ENCODE measurements around the gene CACNA1H. TPM values are rescaled to one million over a fixed set of nuclear protein-coding genes. Genes with fewer than 3 reads are reported as not detected.

Gene CACNA1H
- total and polyA plus RNA-seq, 12 donors, result 1.7 to 8.7 (median 2.5) TPM

- peaks cover 0 to 4% (median 0%) of the 10 kb centered on the region in 11 donors for H3K9me3 ChIP-seq
- no peaks in the 10 kb centered on the region for H3K4me1 ChIP-seq
- H3K36me3 ChIP-seq, result no peaks in the 10 kb centered on the region
- peaks cover 0 to 48% (median 30%) of the 10 kb centered on the region in 7 donors for H3K27me3 ChIP-seq
- TF ChIP-seq CTCF (IDR thresholded peaks at IDR 0.05), result no peak
- WGBS, 2 donors, result 71 to 76% methylated on average over 19 of the region's 19 CpGs
- no peak overlapping the region for H3K4me3 ChIP-seq
- no peak for DNase-seq
- ATAC-seq, result no peak
- no peak overlapping the region for H3K27ac ChIP-seq
- intact Hi-C loops (cut with DNase I), result no loop called here
Measured at GRCh38 chr16:1142911-1143310, 10.0 kb upstream of the CACNA1H start.

DNA sequence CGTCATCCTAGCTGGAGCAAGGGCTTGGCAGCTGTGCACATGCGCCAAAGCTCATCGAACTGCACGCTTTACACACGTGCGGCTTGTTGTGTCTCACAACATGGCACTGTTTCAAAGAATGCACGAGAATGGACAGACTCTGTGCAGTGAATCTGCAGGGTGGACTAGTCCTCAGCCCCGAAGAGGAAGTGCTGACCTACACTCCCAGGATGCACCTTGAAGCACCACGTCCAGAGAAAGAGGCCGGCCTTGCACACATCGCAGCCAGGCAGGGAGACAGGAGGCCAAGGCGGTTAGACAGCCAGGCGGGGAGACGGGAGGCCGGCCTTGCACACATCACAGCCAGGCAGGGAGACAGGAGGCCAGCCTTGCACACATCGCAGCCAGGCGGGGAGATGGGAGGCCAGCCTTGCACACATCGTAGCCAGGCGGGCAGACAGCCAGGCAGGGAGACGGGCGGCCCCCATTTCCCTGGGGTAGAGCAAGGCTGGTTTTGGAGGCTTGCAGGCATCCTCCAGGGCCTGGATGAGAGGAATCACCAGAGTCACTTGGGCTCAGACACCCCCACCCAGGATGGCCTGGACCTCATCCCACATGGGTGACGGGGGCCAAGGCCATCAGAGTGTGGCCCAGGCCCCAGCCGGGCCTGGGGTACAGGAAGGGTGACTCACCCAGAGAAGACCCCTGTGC, 9.0 kb upstream of the CACNA1H start:
- Histone ChIP-seq H3K27me3 (peaks cover 0 to 41% (median 30%) of the 10 kb centered on the region in 7 donors), H3K36me3 (no peaks in the 10 kb centered on the region), H3K27ac (no peak overlapping the region), H3K4me3 (no peak overlapping the region), H3K9me3 (peaks cover 0 to 5% (median 0%) of the 10 kb centered on the region in 11 donors), H3K4me1 (no peaks in the 10 kb centered on the region)
- DNase-seq, result no peak
- intact Hi-C loops (cut with DNase I), result no loop called here
- 78 to 82% methylated on average over 23 of the region's 23 CpGs for WGBS, 2 donors
- TF ChIP-seq CTCF (IDR thresholded peaks at IDR 0.05), result no peak
- no peak for ATAC-seq

DNA sequence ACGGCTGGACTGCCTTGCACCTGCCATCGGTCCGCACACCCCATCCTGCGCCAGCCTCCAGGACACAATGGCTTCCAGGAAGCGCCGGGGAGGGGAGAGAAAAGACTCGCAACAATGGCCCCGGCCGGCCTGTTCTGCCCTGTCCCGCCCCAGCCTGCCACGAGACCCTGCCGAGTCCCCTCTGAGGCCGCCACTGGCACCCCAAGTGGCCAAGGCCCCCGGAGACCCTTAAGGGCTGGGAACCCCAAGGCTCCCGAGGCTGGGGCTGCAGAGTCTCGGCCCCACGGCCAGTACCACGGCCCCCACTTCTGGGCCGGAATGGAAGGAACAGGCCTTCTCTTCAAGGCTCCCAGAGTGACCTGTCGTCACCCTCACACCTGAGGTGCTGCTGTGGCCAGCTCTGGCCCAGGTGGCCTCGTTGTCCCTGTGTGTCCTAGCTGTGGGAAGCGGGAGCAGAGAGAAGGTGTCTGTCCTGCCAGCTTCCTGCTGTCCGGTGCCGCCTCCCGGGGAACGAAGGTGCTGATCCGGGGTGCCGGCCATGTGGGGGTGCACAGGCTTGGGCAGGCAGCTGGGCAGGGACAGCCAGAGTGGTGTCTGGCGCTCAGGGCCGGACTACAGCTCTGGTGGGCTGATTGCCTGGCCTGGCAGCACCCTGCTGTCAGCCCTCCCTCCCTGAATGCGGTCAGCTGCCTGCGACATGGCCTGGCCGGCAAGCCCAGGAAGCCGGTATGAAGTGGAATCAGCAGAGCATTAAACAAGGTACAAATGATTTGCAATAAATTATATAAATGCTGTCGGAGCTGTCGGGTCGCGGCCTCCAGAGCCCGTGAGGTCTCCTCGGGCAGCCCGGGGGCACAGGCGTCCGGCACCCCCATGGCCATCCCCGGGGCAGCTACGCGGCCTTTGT, 8.2 kb upstream of the CACNA1H start:
- Histone ChIP-seq H3K27me3 (peaks cover 0 to 39% (median 27%) of the 10 kb centered on the region in 7 donors), H3K9me3 (peaks cover 0 to 5% (median 0%) of the 10 kb centered on the region in 11 donors), H3K4me1 (no peaks in the 10 kb centered on the region), H3K36me3 (no peaks in the 10 kb centered on the region), H3K27ac (no peak overlapping the region), H3K4me3 (no peak overlapping the region)
- no peak for ATAC-seq
- no peak for DNase-seq
- 79% methylated on average over 46 of the region's 46 CpGs for WGBS, 2 donors
- no peak for TF ChIP-seq CTCF (IDR thresholded peaks at IDR 0.05)
- intact Hi-C loops (cut with DNase I), result no loop called here

- TF ChIP-seq CTCF (IDR thresholded peaks at IDR 0.05), result no peak
- Histone ChIP-seq H3K36me3 (no peaks in the 10 kb centered on the region), H3K4me1 (no peaks in the 10 kb centered on the region), H3K4me3 (no peak overlapping the region), H3K9me3 (peaks cover 0 to 5% (median 0%) of the 10 kb centered on the region in 11 donors), H3K27ac (no peak overlapping the region), H3K27me3 (peaks cover 0 to 39% (median 21%) of the 10 kb centered on the region in 7 donors)
- no peak for ATAC-seq
- DNase-seq, result no peak
- intact Hi-C loops (cut with DNase I), result no loop called here
- 60 to 67% methylated on average over 29 to 30 of the region's 30 CpGs for WGBS, 2 donors
Measured at GRCh38 chr16:1145383-1146100, 7.4 kb upstream of the CACNA1H start.
